ENCODE results near the gene TMEM255B.

TMEM255B gene

DNA sequence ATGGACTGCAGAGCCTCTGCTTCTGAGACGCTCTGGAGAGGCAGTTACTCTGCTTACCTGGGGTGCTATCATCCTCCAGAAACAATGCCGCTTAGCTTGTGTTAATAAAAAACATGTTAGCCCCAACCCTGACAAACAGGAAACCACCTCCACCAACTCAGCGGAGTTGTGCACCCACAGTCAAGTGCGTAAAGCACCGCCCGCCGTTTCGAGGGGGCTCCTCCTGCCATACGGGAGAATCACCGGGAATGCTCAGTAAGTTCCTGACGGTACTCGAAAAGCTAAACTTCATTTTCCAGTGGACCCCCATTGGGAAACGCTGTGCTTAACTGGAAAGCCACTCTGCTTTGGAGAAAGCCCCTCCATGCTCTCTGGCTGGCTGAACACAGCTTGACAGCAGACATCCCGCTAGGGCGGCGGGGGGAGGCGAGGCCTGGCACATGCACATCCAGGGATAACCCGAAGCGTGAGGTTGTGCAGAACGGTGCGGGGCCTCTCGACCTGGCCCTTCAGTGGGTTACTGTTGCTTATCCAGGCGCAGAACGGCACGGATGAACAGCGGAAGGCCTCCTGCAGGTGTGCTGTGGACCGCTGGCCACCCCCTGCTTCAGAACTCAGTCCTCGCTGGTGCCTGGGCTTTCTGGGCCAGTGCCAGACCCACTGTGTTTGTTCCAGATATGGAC, 87.8 kb downstream of the TMEM255B start:
- TF ChIP-seq GATA3 (IDR thresholded peaks at IDR 0.05; ENCODE audit: low read depth, low read length) (no peak), GATA2 (IDR thresholded peaks at IDR 0.05; ENCODE audit: low read depth, low read length) (no peak)

- no peak for TF ChIP-seq GATA2 (IDR thresholded peaks at IDR 0.05; ENCODE audit: low read depth, low read length)
- TF ChIP-seq GATA3 (IDR thresholded peaks at IDR 0.05; ENCODE audit: low read depth, low read length) = no peak
Measured at GRCh38 chr13:113848020-113848419, 89.0 kb downstream of the TMEM255B start.

DNA sequence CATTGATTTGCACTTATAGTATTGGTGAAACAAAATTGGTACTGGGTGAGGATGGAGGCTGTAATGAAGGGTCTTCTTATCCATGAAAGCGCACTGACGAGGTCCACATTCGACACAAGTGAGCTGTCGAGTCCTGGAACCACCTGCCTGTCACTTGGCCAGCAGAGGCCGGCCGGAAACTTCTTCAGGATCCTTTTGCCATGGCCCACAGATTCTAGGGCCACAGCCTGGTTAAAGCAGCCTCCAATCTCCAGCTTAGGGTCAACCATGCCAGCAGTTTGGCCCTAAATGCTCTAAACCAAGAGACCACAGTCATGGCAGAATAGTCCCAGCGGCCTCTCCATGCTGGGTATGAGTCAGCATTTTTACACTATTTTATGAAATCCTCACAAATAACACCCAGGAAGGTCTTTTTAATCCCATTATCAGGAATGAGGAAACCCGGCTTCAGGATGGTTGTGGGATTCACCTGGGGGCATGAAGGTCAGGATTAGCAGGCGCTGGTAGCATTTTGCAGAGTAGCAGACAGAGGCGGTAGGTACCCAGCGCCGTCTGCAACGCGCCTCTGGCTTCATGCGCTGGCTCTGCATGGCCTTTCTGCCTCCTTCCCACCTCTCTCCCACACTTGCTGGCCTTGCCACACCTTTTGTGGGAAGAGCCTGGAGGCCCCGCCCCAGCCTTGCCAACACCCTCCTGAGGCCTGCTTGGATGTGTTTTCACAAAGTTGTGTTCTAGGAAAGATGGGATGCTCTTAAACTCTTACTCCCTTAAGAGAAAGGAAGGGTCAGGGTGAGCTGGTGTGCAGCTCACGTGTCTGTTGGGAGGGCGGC, 89.6 kb downstream of the TMEM255B start:
- no peak for TF ChIP-seq GATA2 (IDR thresholded peaks at IDR 0.05; ENCODE audit: low read depth, low read length)
- TF ChIP-seq GATA3 (IDR thresholded peaks at IDR 0.05; ENCODE audit: low read depth, low read length) = no peak

- TF ChIP-seq GATA2 (IDR thresholded peaks at IDR 0.05; ENCODE audit: low read depth, low read length) = no peak
- TF ChIP-seq GATA3 (IDR thresholded peaks at IDR 0.05; ENCODE audit: low read depth, low read length) = no peak
Measured at GRCh38 chr13:113849546-113849945, 90.5 kb downstream of the TMEM255B start.

DNA sequence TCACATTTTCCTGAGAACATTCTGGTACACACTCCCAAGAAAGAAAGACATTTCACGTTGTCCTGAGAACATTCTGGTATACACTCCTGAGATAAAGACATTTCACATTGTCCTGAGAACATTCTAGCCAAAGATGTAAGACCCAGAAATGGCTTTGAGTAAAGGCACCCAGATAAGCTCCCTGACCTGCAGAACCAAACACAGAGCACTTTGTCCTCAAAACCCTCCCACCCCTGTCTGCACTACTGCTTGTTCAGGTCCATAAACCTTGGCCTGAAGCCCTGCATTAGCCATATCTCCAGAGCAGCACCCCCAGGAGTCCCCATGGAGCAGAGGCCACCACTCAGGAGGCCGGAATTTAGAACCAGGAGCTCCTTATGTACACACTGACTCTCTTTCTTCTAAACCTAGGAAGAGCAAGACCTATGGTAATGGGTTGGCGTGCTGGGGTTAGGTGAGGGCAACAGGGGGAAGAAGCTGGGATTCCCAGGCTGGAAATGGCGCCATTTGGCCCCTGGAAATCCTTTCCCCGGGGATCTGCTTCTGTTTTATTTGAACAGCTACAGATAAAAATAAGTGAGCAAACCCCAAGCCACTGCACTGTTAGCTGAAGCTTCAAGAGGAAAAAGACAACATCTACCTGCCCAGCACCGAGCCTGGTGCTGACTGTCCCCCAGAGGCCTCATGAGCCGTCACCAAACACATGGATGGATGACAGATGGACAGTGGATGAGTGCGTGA, 91.1 kb downstream of the TMEM255B start:
- TF ChIP-seq GATA2 (IDR thresholded peaks at IDR 0.05; ENCODE audit: low read depth, low read length) (no peak), GATA3 (IDR thresholded peaks at IDR 0.05; ENCODE audit: low read depth, low read length) (no peak)

DNA sequence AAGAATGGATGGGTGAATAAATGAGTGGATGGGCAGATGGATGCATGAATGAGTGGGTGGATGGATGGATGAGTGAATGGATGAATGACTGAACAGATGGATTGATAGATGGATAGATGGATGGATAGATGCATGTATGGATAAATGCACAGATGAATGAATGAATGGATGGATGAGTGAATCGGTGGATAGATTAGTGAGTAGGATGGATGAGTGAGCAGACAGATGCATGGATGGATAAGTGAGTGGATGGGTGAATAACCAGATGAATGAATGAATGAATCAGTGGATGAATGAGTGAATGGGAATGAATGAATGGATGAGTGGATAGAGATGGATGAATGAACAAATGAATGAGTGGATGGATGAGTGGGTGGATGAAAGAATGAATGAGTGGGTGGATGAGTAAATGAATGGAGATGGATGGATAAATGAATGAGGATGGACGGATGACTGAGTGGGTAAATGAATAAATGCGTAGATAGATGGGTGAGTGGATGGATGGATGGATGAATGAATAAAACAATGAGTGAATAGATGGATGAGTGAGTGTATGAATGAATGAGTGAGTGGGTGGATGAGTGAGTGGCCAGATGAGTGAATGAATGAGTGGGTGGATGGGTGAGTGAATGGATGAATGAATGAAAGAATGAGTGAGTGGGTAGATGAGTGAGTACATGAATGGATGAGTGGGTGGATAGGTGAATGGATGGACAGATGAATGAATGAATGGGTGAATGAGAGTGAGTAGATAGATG, 91.9 kb downstream of the TMEM255B start:
- TF ChIP-seq GATA2 (IDR thresholded peaks at IDR 0.05; ENCODE audit: low read depth, low read length) (no peak), GATA3 (IDR thresholded peaks at IDR 0.05; ENCODE audit: low read depth, low read length) (no peak)

GRCh38 chr13:113851480-113851803, 92.4 kb downstream of the TMEM255B start:
- TF ChIP-seq GATA2 (IDR thresholded peaks at IDR 0.05; ENCODE audit: low read depth, low read length) (no peak), GATA3 (IDR thresholded peaks at IDR 0.05; ENCODE audit: low read depth, low read length) (no peak)

GRCh38 chr13:113851826-113852535, 93.0 kb downstream of the TMEM255B start:
- TF ChIP-seq GATA2 (IDR thresholded peaks at IDR 0.05; ENCODE audit: low read depth, low read length) = no peak
- no peak for TF ChIP-seq GATA3 (IDR thresholded peaks at IDR 0.05; ENCODE audit: low read depth, low read length)

DNA sequence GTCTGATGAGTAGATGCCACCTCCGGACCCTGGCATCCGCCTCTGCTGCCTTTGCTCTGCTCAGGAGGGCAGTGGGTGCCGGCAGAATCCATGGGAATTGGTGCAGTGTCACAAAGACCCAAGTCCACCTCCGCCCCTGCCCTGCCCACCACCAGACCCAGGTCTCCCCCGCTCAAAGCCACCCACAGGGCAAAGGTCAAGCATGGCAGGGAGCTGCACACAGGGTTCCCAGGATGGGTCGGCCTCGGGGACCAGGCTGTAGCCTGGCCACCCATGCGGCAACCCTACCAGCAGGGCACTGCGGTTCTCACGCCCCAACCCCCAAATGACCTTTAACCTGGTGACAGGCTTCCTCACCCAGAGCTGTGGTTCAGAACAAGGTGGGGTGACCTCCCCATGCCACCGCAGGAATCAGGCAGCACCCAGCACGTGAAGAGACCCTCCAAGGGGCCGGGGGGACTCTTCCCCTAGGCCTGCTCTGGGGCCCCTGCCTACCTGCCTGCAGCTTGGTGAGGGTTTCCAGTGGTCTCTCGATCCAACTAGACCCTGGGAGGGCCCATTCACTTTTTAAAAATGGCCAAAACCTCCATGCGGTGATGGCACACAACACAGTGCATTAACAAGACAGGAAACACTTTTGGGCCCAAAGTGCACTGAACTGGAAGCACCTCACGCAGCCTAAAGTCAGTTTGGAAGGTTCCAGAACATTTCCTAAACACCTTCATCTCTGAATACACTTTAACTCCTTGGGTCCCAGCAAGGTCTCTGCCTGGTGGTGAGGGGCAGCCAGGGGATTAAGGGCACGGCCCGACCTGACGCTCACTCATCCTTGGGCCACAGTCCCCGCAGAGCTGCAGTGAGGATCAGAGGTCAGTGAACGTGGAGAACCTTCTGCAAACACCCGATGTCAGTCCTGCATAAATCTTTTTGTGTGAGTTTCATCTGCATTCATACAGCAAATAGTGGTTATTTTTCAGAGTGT, 93.8 kb downstream of the TMEM255B start:
- no peak for TF ChIP-seq GATA2 (IDR thresholded peaks at IDR 0.05; ENCODE audit: low read depth, low read length)
- TF ChIP-seq GATA3 (IDR thresholded peaks at IDR 0.05; ENCODE audit: low read depth, low read length) = no peak

DNA sequence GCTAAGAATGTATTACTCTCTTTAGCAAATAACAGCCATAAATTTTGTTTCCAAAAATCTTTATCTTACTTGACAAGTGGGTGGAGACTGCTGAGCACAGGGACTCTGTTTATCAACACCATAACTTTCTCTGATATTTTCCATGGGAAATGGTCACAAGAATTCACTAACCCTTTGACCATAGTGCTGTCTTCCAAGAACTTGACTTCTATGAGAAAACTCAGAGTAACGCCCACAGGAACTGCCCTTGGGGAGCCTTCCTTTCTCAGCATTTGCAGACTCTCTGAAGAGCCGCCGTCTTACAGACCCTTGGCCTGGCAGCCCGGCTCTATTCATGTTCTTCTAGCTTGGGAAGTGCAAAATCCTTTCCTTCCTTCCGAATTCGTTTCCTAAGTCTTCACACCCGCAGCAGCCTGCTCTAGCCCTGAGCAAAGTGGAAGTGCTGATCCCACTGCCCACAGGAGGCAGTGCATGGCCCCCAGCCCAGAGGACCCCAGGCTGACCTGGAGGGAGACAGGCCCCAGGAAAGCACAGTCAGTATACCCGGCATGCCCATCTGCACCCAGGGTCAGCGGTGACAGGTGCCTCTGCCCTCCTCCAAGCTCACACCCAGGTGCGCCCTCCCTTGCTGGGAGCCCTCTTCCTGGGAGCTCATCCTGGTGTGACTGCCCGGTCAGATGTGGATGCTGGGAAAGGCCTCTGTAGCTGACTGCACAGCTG, 94.7 kb downstream of the TMEM255B start:
- TF ChIP-seq GATA3 (IDR thresholded peaks at IDR 0.05; ENCODE audit: low read depth, low read length) = no peak
- TF ChIP-seq GATA2 (IDR thresholded peaks at IDR 0.05; ENCODE audit: low read depth, low read length) = no peak

GRCh38 chr13:113854238-113855011, 95.4 kb downstream of the TMEM255B start:
- TF ChIP-seq GATA2 (IDR thresholded peaks at IDR 0.05; ENCODE audit: low read depth, low read length) (no peak), GATA3 (IDR thresholded peaks at IDR 0.05; ENCODE audit: low read depth, low read length) (no peak)
